Dendritic cell treated with granulocyte-macrophage colony-stimulating factor and Interleukin-4, amounts not matched to agents 40 ng/mL and 50 ng/mL, for 4 days (primary cell): ENCODE results near the gene CCDC69.

Source experiments
- H3K27ac Mint-ChIP-seq: one replicate; pipeline ENCODE4 v1.8.0; 2022; ENCODE audit warnings: mild to moderate bottlenecking, mixed read lengths
- H3K27me3 Mint-ChIP-seq: one replicate; pipeline ENCODE4 v1.8.0; 2022; ENCODE audit warnings: mild to moderate bottlenecking, mixed read lengths
- H3K36me3 Mint-ChIP-seq: one replicate; pipeline ENCODE4 v1.8.0; 2022; ENCODE audit warnings: low read depth, mixed read lengths
- H3K4me1 Mint-ChIP-seq: one replicate; pipeline ENCODE4 v1.8.0; 2022; ENCODE audit warnings: low read depth, mixed read lengths
- H3K4me3 Mint-ChIP-seq: one replicate; pipeline ENCODE4 v1.8.0; 2022; ENCODE audit warnings: mild to moderate bottlenecking, moderate library complexity, mixed read lengths
- H3K9me3 Mint-ChIP-seq: one replicate; pipeline ENCODE4 v1.8.0; 2022; ENCODE audit warnings: mixed read lengths
- intact Hi-C: fragments of 100-400 bp; cut with micrococcal nuclease; formaldehyde crosslinking; loops from one replicate; pipeline ENCODE4 v1.15.0; 2022

CCDC69 gene

GRCh38 chr5:151168602-151169344 is 55.1 kb downstream of the CCDC69 start:
- Mint-ChIP-seq H3K27me3 (peaks cover 1% of the 10 kb centered on the region), H3K4me1 (peaks cover 19% of the 10 kb centered on the region), H3K4me3 (no peak overlapping the region), H3K9me3 (no peaks in the 10 kb centered on the region), H3K36me3 (no peaks in the 10 kb centered on the region), H3K27ac (no peak overlapping the region)
- intact Hi-C loops = loop anchor here (5.0 kb wide), 1 partner anchor 69 kb away; no protein-coding TSS in a partner anchor

- Mint-ChIP-seq H3K4me3 (no peak overlapping the region), H3K27me3 (peaks cover 1% of the 10 kb centered on the region), H3K27ac (no peak overlapping the region), H3K36me3 (no peaks in the 10 kb centered on the region), H3K4me1 (peaks cover 18% of the 10 kb centered on the region), H3K9me3 (no peaks in the 10 kb centered on the region)
- intact Hi-C loops = loop anchor here (5.0 kb wide), 1 partner anchor 70 kb away; no protein-coding TSS in a partner anchor
Observed at GRCh38 chr5:151167022-151167421, 56.9 kb downstream of the CCDC69 start.

GRCh38 chr5:151164687-151165392 is 59.1 kb downstream of the CCDC69 start:
- H3K4me3 Mint-ChIP-seq = no peak overlapping the region
- peaks cover 1% of the 10 kb centered on the region for H3K27me3 Mint-ChIP-seq
- no peaks in the 10 kb centered on the region for H3K4me1 Mint-ChIP-seq
- no peak overlapping the region for H3K27ac Mint-ChIP-seq
- H3K9me3 Mint-ChIP-seq = no peaks in the 10 kb centered on the region
- no peaks in the 10 kb centered on the region for H3K36me3 Mint-ChIP-seq
- intact Hi-C loops = loop anchor here (1.0 to 5.0 kb wide), 4 partner anchors 39 to 163 kb away; no protein-coding TSS in a partner anchor

GRCh38 chr5:151162776-151163175 is 61.1 kb downstream of the CCDC69 start:
- no peaks in the 10 kb centered on the region for H3K36me3 Mint-ChIP-seq
- H3K27ac Mint-ChIP-seq = no peak overlapping the region

GRCh38 chr5:151159649-151160373 is 64.1 kb downstream of the CCDC69 start:
- Mint-ChIP-seq H3K36me3 (peaks cover 8% of the 10 kb centered on the region), H3K27me3 (peaks cover 2% of the 10 kb centered on the region), H3K4me1 (peaks cover 38% of the 10 kb centered on the region), H3K27ac (no peak overlapping the region), H3K9me3 (no peaks in the 10 kb centered on the region), H3K4me3 (no peak overlapping the region)
- intact Hi-C loops = no loop called here

More at GRCh38 chr5:151162776-151163175, 61.1 kb downstream of the CCDC69 start:
- Mint-ChIP-seq H3K9me3 (no peaks in the 10 kb centered on the region), H3K4me3 (no peak overlapping the region), H3K4me1 (peaks cover 11% of the 10 kb centered on the region), H3K27me3 (peaks cover 2% of the 10 kb centered on the region)
- intact Hi-C loops = no loop called here

- peak overlapping the region; percentile 89 for H3K4me3 Mint-ChIP-seq
- intact Hi-C loops = no loop called here
- H3K27me3 Mint-ChIP-seq = peaks cover 2% of the 10 kb centered on the region
- peaks cover 46% of the 10 kb centered on the region for H3K4me1 Mint-ChIP-seq
- peaks cover 13% of the 10 kb centered on the region for H3K36me3 Mint-ChIP-seq
- peak overlapping the region; percentile 92 for H3K27ac Mint-ChIP-seq
- H3K9me3 Mint-ChIP-seq = no peaks in the 10 kb centered on the region
Observed at GRCh38 chr5:151158287-151158661, 65.6 kb downstream of the CCDC69 start.

GRCh38 chr5:151157426-151158286 is 66.2 kb downstream of the CCDC69 start, which contains the start of gene ANXA6:
TSS of gene ANXA6 (minus strand) at chr5:151157779. CDS start at chr5:151147901, 9,878 bp downstream.
- peaks cover 18% of the 10 kb centered on the region for H3K36me3 Mint-ChIP-seq
- no peaks in the 10 kb centered on the region for H3K9me3 Mint-ChIP-seq
- H3K4me3 Mint-ChIP-seq = peak within 1 kb of the TSS; percentile 89
- intact Hi-C loops = no loop called here
- peaks cover 52% of the 10 kb centered on the region for H3K4me1 Mint-ChIP-seq
- H3K27me3 Mint-ChIP-seq = peaks cover 2% of the 10 kb centered on the region
- H3K27ac Mint-ChIP-seq = peak within 1 kb of the TSS; percentile 92

GRCh38 chr5:151156507-151157420 is 67.1 kb downstream of the CCDC69 start:
- peaks cover 18% of the 10 kb centered on the region for H3K36me3 Mint-ChIP-seq
- H3K4me3 Mint-ChIP-seq = peak overlapping the region; percentile 89
- H3K27ac Mint-ChIP-seq = peak overlapping the region; percentile 92
- peaks cover 2% of the 10 kb centered on the region for H3K27me3 Mint-ChIP-seq
- H3K9me3 Mint-ChIP-seq = no peaks in the 10 kb centered on the region
- intact Hi-C loops = no loop called here
- H3K4me1 Mint-ChIP-seq = peaks cover 61% of the 10 kb centered on the region

GRCh38 chr5:151155775-151156506 is 68.0 kb downstream of the CCDC69 start:
- H3K27me3 Mint-ChIP-seq = peaks cover 2% of the 10 kb centered on the region
- H3K4me3 Mint-ChIP-seq = peak overlapping the region; percentile 89

GRCh38 chr5:151154931-151155774 is 68.7 kb downstream of the CCDC69 start:
- Mint-ChIP-seq H3K27me3 (peaks cover 2% of the 10 kb centered on the region), H3K36me3 (peaks cover 18% of the 10 kb centered on the region), H3K9me3 (no peaks in the 10 kb centered on the region), H3K27ac (peak overlapping the region; percentile 92), H3K4me1 (peaks cover 77% of the 10 kb centered on the region), H3K4me3 (peak overlapping the region; percentile 89)
- intact Hi-C loops = no loop called here

More at GRCh38 chr5:151155775-151156506, 68.0 kb downstream of the CCDC69 start:
- peaks cover 18% of the 10 kb centered on the region for H3K36me3 Mint-ChIP-seq
- peaks cover 69% of the 10 kb centered on the region for H3K4me1 Mint-ChIP-seq
- H3K9me3 Mint-ChIP-seq = no peaks in the 10 kb centered on the region
- intact Hi-C loops = no loop called here
- H3K27ac Mint-ChIP-seq = peak overlapping the region; percentile 92

- H3K36me3 Mint-ChIP-seq = peaks cover 18% of the 10 kb centered on the region
- peak overlapping the region; percentile 92 for H3K27ac Mint-ChIP-seq
- H3K4me3 Mint-ChIP-seq = no peak overlapping the region
- peaks cover 84% of the 10 kb centered on the region for H3K4me1 Mint-ChIP-seq
- intact Hi-C loops = no loop called here
- peaks cover 2% of the 10 kb centered on the region for H3K27me3 Mint-ChIP-seq
- no peaks in the 10 kb centered on the region for H3K9me3 Mint-ChIP-seq
Observed at GRCh38 chr5:151153766-151154272, 70.1 kb downstream of the CCDC69 start.
